ENCODE results near the gene ASTN2.

The ASTN2 gene

GRCh38 chr9:116479967-116480366 is 934.9 kb downstream of the ASTN2 start:
- TF ChIP-seq, protein P1, sequence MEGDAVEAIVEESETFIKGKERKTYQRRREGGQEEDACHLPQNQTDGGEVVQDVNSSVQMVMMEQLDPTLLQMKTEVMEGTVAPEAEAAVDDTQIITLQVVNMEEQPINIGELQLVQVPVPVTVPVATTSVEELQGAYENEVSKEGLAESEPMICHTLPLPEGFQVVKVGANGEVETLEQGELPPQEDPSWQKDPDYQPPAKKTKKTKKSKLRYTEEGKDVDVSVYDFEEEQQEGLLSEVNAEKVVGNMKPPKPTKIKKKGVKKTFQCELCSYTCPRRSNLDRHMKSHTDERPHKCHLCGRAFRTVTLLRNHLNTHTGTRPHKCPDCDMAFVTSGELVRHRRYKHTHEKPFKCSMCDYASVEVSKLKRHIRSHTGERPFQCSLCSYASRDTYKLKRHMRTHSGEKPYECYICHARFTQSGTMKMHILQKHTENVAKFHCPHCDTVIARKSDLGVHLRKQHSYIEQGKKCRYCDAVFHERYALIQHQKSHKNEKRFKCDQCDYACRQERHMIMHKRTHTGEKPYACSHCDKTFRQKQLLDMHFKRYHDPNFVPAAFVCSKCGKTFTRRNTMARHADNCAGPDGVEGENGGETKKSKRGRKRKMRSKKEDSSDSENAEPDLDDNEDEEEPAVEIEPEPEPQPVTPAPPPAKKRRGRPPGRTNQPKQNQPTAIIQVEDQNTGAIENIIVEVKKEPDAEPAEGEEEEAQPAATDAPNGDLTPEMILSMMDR (conservative IDR thresholded peaks at IDR 0.05; ENCODE audit: low read depth, low read length), result no peak
- no peak overlapping the region for H3K4me3 ChIP-seq (ENCODE audit: low read length)
- no peak for DNase-seq (ENCODE audit: low read depth)

GRCh38 chr9:116479056-116479544 is 935.8 kb downstream of the ASTN2 start:
- no peak overlapping the region for H3K4me3 ChIP-seq (ENCODE audit: low read length)
- TF ChIP-seq, protein P1 (conservative IDR thresholded peaks at IDR 0.05; ENCODE audit: low read depth, low read length), result no peak
- no peak for DNase-seq (ENCODE audit: low read depth)

DNA sequence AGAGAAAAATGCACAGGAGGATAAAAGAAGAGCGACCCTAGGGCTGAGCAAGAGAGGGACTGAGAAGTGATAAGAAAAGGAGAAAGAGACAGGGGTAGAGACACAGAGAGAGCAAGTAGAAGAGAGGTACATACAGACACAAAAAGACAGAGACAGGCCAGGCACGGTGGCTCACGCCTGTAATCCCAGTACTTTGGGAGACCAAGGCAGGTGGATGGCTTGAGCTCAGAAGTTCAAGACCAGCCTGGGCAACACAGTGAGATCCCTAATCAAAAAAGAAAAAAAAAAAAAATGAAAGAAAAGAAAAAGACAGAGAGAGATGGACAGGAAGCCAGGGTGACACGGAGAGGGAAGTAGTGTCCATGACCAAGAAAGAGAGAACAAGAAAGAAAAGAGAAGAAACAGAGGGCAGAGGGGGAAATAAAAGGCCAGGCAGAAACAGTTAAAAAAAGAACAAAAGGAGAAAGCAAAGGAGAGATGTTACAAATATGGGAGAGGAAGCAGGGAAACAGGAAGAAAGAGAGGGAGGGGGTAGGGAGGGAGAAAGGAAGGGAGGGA is 937.2 kb downstream of the ASTN2 start:
- TF ChIP-seq, protein P1 (conservative IDR thresholded peaks at IDR 0.05; ENCODE audit: low read depth, low read length), result no peak
- DNase-seq (ENCODE audit: low read depth), result no peak
- H3K4me3 ChIP-seq (ENCODE audit: low read length), result no peak overlapping the region

GRCh38 chr9:116476935-116477381 is 937.9 kb downstream of the ASTN2 start:
- no peak for DNase-seq (ENCODE audit: low read depth)
- no peak overlapping the region for H3K4me3 ChIP-seq (ENCODE audit: low read length)
- TF ChIP-seq, protein P1 (conservative IDR thresholded peaks at IDR 0.05; ENCODE audit: low read depth, low read length), result no peak

DNA sequence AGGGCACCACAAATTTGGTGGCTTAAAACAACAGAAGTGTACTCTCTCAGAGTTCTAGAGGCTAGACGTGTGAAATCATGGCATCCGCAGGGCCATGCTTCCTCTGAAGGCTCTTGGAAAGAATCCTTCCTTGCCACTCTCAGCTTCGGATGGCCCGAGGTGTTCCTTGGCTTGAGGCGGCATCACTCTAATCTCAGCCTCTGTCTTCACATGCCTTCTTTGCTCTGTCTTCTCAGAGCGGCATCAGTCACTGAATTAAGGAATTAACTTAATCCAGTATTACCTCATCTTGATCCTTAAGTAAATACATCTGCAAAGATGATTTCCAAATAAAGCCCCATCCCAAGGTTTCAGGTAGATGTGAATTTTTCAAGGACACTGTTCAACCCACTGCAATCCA is 938.9 kb downstream of the ASTN2 start:
- TF ChIP-seq, protein P1 (conservative IDR thresholded peaks at IDR 0.05; ENCODE audit: low read depth, low read length), result no peak
- no peak for DNase-seq (ENCODE audit: low read depth)
- no peak overlapping the region for H3K4me3 ChIP-seq (ENCODE audit: low read length)

GRCh38 chr9:116475201-116475600 is 939.7 kb downstream of the ASTN2 start:
- H3K4me3 ChIP-seq (ENCODE audit: low read length), result no peak overlapping the region
- no peak for DNase-seq (ENCODE audit: low read depth)
- TF ChIP-seq, protein P1 (conservative IDR thresholded peaks at IDR 0.05; ENCODE audit: low read depth, low read length), result no peak

- DNase-seq (ENCODE audit: low read depth), result no peak
- H3K4me3 ChIP-seq (ENCODE audit: low read length), result no peak overlapping the region
- TF ChIP-seq, protein P1 (conservative IDR thresholded peaks at IDR 0.05; ENCODE audit: low read depth, low read length), result no peak
Observed at GRCh38 chr9:116471944-116472506, 942.8 kb downstream of the ASTN2 start.

All from retinal pigment epithelial cell (primary cell).